Activated CD4-positive, alpha-beta memory T cell treated with anti-CD3 and anti-CD28 coated beads for 36 hours (primary cell): ENCODE data around the gene GLUD2. TPM values are rescaled to one million over a fixed set of nuclear protein-coding genes. Genes with fewer than 3 reads are reported as not detected.
"Not testable (repeated sequence)": the region's sequence is repeated elsewhere in the genome, so short reads cannot be mapped to it uniquely, and the experiment has no call there.

Source experiments
- CTCF ChIA-PET: fragments of 350-600 bp; sonication (Branson Sonifier 250); formaldehyde crosslinking; loops from one replicate; lab custom pipeline; 2021; ENCODE audit warnings: antibody characterized with exemption, inconsistent platforms; lab: Charles Lee
- POLR2A ChIA-PET: fragments of 350-600 bp; sonication (Branson Sonifier 250); formaldehyde crosslinking; loops from one replicate; lab custom pipeline; 2021; ENCODE audit warnings: antibody characterized with exemption; lab: Charles Lee
- DNase-seq: peaks from one replicate; pipeline ENCODE4 v3.0.0-alpha.2; 2020
- H3K27ac Mint-ChIP-seq: one replicate; pipeline ENCODE4 v1.8.0; 2021; ENCODE audit warnings: mixed read lengths
- H3K27me3 Mint-ChIP-seq: one replicate; pipeline ENCODE4 v1.8.0; 2021; ENCODE audit warnings: mixed read lengths
- H3K36me3 Mint-ChIP-seq: one replicate; pipeline ENCODE4 v1.8.0; 2021; ENCODE audit warnings: mixed read lengths
- H3K4me1 Mint-ChIP-seq: one replicate; pipeline ENCODE4 v1.8.0; 2021; ENCODE audit warnings: low read depth, mixed read lengths
- H3K4me3 Mint-ChIP-seq: one replicate; pipeline ENCODE4 v1.8.0; 2021; ENCODE audit warnings: mild to moderate bottlenecking, mixed read lengths
- H3K9me3 Mint-ChIP-seq: one replicate; pipeline ENCODE4 v1.8.0; 2021; ENCODE audit warnings: mixed read lengths
- intact Hi-C: fragments of 100-400 bp; cut with micrococcal nuclease; formaldehyde crosslinking; loops from one replicate; pipeline ENCODE4 v1.15.1; 2023
- total RNA-seq, 2 experiments: library from RNA; stranded (reverse); gene quantifications; one replicate each; pipeline ENCODE4 v1.2.3, GENCODE V29; 2021

GLUD2 gene
- 1 to 10 TPM; 1.3 to 1.4 TPM for total RNA-seq

DNA sequence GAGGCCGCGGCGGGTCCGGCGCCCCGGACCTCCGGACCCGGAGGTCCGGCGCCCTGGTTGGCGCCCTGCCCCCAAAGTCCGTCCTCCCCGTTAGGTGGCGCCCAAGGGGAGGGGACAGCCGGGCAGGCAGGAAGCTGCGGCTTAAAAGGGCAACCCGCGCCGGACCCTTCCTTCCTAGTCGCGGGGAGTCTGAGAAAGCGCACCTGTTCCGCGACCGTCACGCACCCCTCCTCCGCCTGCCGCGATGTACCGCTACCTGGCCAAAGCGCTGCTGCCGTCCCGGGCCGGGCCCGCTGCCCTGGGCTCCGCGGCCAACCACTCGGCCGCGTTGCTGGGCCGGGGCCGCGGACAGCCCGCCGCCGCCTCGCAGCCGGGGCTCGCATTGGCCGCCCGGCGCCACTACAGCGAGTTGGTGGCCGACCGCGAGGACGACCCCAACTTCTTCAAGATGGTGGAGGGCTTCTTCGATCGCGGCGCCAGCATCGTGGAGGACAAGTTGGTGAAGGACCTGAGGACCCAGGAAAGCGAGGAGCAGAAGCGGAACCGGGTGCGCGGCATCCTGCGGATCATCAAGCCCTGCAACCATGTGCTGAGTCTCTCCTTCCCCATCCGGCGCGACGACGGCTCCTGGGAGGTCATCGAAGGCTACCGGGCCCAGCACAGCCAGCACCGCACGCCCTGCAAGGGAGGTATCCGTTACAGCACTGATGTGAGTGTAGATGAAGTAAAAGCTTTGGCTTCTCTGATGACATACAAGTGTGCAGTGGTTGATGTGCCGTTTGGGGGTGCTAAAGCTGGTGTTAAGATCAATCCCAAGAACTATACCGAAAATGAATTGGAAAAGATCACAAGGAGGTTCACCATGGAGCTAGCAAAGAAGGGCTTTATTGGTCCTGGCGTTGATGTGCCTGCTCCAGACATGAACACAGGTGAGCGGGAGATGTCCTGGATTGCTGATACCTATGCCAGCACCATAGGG lies at the start of gene GLUD2:
GLUD2 (plus strand) TSS at position 170 of the 979 bp plus-strand sequence; CDS start at position 245, 75 bp downstream.
- not testable (repeated sequence) for H3K36me3 Mint-ChIP-seq
- POLR2A ChIA-PET: interaction anchor here (0.6 kb wide), 1 partner anchor 670 kb away, joined by 3 read pairs; no protein-coding TSS in a partner anchor

DNA sequence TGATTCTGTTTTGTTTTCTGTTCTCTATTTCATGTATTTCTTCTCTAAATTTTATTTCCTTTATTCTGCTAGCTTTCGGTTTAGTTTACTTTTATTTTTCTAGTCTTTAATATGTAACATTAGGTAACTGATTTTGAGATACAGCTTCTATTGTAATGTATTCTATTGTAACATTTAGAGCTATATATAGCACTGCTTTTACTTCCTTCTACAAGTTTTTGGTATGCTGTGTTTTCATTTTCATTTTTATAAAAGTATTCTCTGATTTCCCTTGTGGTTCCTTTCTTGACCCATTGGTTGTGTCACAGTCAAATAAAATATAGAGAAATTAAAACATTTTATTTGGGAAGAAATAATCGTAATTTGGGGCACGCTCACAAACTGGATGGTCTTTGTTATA lies 48.0 kb upstream of the GLUD2 start:
- no peaks in the 10 kb centered on the region for H3K27me3 Mint-ChIP-seq
- DNase-seq: no peak
- ChIA-PET POLR2A (no interaction called here), CTCF (no interaction called here)
- no peaks in the 10 kb centered on the region for H3K9me3 Mint-ChIP-seq
- H3K4me1 Mint-ChIP-seq: peaks cover 3% of the 10 kb centered on the region
- H3K36me3 Mint-ChIP-seq: no peaks in the 10 kb centered on the region
- H3K4me3 Mint-ChIP-seq: no peak overlapping the region
- H3K27ac Mint-ChIP-seq: no peak overlapping the region
- intact Hi-C loops: no loop called here

More for the DNA sequence above, at the start of gene GLUD2:
- H3K4me1 Mint-ChIP-seq, H3K27me3 Mint-ChIP-seq, H3K27ac Mint-ChIP-seq, CTCF ChIA-PET, H3K9me3 Mint-ChIP-seq, intact Hi-C loops: not testable (repeated sequence)
- H3K4me3 Mint-ChIP-seq: peak within 1 kb of the TSS; percentile 8
- peak; percentile 25 for DNase-seq

DNA sequence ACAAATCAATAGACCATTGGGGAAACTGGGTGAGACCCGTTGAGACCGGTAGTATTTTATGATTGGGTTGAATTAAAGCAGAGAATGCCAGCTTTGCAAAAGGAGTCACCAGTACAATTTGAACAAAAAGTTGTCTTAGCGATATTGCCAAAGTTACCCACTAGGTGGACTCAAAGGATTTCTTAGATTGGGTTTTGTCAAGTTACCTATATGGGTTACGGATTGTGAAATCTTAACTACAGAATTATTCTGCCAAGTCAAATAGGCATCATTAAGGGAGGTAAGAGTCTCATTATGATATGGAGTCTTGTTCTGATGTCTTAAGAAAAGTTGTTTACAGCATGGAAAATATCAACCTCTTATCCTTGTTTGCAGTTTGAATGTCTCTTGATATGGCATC lies 46.8 kb upstream of the GLUD2 start:
- DNase-seq: no peak
- CTCF ChIA-PET: interaction anchor here (1.0 kb wide), 1 partner anchor 9 kb away, joined by 3 read pairs; no protein-coding TSS in a partner anchor
- Mint-ChIP-seq H3K36me3 (no peaks in the 10 kb centered on the region), H3K4me1 (peaks cover 3% of the 10 kb centered on the region), H3K9me3 (no peaks in the 10 kb centered on the region), H3K27me3 (no peaks in the 10 kb centered on the region), H3K27ac (no peak overlapping the region), H3K4me3 (no peak overlapping the region)
- POLR2A ChIA-PET: no interaction called here
- intact Hi-C loops: no loop called here

DNA sequence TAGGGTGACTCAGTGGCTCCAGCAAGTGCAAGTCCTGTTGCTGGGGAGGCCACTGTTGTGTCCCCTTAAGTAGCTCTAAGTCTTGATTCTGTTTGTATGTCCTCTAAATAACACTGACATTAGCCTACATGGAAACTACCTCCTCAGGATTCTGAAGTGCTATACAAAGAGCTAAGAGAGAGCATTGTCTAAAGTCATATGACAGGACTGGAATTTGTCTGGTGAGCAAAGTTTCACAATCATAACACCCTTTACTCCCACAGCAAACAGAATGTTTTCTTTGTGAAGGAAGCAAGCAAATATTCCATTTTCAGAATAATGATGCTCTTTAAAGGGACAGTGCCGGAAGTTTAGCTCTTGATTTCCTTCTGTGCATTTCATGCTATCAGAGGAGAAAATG lies 38.5 kb upstream of the GLUD2 start:
- Mint-ChIP-seq H3K4me3 (no peak overlapping the region), H3K27ac (no peak overlapping the region), H3K27me3 (peaks cover 1% of the 10 kb centered on the region), H3K9me3 (peaks cover 2% of the 10 kb centered on the region), H3K4me1 (no peaks in the 10 kb centered on the region), H3K36me3 (no peaks in the 10 kb centered on the region)
- DNase-seq: no peak
- intact Hi-C loops: no loop called here
- POLR2A ChIA-PET: no interaction called here
- CTCF ChIA-PET: no interaction called here

DNA sequence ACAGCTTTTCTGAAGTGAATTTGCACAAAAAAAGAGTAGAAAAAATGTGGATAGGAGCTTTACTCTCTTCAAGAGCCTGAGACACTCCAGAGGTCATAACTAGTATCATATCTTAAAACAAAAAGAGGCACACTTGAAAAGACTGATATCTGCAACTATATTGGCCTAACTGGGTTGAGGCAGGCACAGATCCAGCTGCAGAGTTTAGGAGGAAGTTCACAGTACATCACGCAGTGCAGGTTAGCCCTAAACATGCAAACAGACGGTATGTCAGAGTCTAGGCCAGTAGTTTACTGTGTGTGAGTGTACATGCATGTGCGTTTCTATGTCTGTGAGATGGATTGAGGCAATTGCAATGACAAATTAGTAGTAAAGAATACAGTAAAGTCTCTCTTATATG lies 37.6 kb upstream of the GLUD2 start:
- DNase-seq: no peak
- Mint-ChIP-seq H3K27me3 (peaks cover 1% of the 10 kb centered on the region), H3K36me3 (no peaks in the 10 kb centered on the region), H3K4me3 (no peak overlapping the region), H3K4me1 (no peaks in the 10 kb centered on the region), H3K27ac (no peak overlapping the region), H3K9me3 (peaks cover 2% of the 10 kb centered on the region)
- ChIA-PET POLR2A (no interaction called here), CTCF (interaction anchor here (0.9 kb wide), 1 partner anchor 9 kb away, joined by 3 read pairs; no protein-coding TSS in a partner anchor)
- intact Hi-C loops: no loop called here

DNA sequence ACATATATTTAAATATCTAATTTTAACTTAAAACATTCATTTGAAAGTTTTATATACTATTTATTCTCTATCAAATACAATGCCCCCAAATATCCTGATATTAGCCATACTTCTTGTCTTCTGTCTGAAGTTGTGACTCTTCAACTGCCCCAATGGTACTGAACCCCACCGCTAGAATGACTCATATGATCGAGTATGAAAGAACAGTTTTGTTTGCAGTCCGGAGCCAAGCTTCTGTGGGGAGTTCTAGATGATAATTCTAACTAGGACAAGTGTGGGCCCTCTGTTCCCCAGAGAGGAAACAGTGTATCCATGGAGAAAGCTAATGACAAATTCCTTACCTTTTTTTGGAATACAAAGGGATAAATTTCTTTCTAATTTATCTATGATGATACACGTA lies 37.2 kb upstream of the GLUD2 start:
- Mint-ChIP-seq H3K27ac (no peak overlapping the region), H3K9me3 (peaks cover 2% of the 10 kb centered on the region), H3K4me3 (no peak overlapping the region), H3K27me3 (peaks cover 1% of the 10 kb centered on the region), H3K36me3 (no peaks in the 10 kb centered on the region), H3K4me1 (no peaks in the 10 kb centered on the region)
- DNase-seq: no peak
- CTCF ChIA-PET: interaction anchor here (0.9 kb wide), 1 partner anchor 9 kb away, joined by 3 read pairs; no protein-coding TSS in a partner anchor
- POLR2A ChIA-PET: no interaction called here
- intact Hi-C loops: no loop called here

DNA sequence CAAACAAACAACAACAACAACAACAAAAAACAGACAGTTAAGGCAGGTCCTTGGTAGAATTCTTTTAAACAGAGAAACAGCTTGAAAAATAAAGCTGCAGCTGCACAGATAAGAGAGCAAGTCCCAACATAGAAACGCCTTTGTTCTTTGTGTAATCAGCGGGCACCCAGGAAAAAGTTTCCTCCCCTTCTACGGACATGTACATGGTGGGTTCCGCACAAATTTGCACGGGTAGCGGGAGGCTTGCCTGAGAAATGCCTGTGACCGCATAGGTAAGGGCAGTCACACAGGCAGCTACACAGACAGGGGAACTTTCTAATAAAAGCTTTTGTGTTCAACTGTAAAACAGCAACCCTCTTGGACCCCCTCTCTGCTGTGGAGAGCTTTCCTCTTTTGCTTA lies 36.2 kb upstream of the GLUD2 start:
- no peaks in the 10 kb centered on the region for H3K27me3 Mint-ChIP-seq
- no peaks in the 10 kb centered on the region for H3K9me3 Mint-ChIP-seq
- H3K27ac Mint-ChIP-seq: no peak overlapping the region
- CTCF ChIA-PET: no interaction called here
- no peak overlapping the region for H3K4me3 Mint-ChIP-seq
- intact Hi-C loops: no loop called here
- no peaks in the 10 kb centered on the region for H3K4me1 Mint-ChIP-seq
- no peak for DNase-seq
- POLR2A ChIA-PET: no interaction called here
- H3K36me3 Mint-ChIP-seq: no peaks in the 10 kb centered on the region

DNA sequence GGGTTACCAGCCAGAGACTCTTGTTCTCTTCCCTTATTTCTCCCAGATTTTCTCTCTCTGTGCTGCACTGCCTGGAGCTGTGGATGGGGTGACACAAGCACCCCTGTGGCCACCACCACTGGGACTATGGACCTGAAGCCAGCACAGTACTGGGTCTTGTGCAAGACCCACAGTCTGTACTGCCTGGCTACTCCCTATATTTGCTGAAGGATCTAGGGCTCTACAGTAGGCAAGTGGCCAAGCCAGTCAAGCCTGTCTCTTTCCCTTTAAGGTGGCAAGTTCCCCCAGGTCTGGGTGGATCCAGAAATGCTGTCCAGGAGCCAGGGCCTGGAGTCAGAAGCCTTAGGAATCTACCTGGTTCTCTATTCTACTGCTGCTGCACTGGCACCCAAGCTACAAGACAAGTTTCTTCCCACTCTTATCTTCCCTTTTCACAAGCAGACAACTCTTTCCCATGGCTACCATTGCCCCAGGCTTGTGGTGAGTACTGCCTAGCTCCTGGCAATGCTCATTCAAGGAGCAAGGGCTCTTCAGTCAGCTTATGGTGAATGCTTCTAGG lies 33.4 kb upstream of the GLUD2 start:
- H3K9me3 Mint-ChIP-seq: no peaks in the 10 kb centered on the region
- POLR2A ChIA-PET: no interaction called here
- intact Hi-C loops: no loop called here
- no peak overlapping the region for H3K4me3 Mint-ChIP-seq
- H3K36me3 Mint-ChIP-seq: no peaks in the 10 kb centered on the region
- no peaks in the 10 kb centered on the region for H3K27me3 Mint-ChIP-seq
- CTCF ChIA-PET: no interaction called here
- H3K27ac Mint-ChIP-seq: no peak overlapping the region
- DNase-seq: no peak
- no peaks in the 10 kb centered on the region for H3K4me1 Mint-ChIP-seq

DNA sequence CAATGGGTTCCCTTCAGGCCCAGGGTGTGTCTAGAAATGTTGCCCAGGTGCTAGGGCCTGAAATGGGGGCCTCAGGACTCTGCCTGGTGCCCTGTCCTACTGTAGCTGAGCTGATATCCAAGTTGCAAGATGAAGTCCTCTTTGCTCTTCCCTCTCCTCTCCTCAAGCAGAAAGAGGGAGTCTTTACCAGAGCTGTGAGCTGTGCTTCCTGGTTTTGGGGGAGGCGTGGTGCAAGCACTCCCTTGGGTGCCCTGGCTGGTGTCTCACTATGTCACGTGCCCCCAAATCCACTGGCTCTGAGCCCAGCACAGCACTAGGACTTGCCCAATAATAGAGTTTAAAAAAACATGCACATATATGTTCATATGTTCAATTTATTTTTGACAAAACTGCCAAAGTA lies 32.6 kb upstream of the GLUD2 start:
- ChIA-PET CTCF (no interaction called here), POLR2A (no interaction called here)
- intact Hi-C loops: no loop called here
- H3K4me3 Mint-ChIP-seq: no peak overlapping the region
- H3K36me3 Mint-ChIP-seq: no peaks in the 10 kb centered on the region
- no peaks in the 10 kb centered on the region for H3K9me3 Mint-ChIP-seq
- no peaks in the 10 kb centered on the region for H3K27me3 Mint-ChIP-seq
- DNase-seq: no peak
- no peaks in the 10 kb centered on the region for H3K4me1 Mint-ChIP-seq
- no peak overlapping the region for H3K27ac Mint-ChIP-seq

DNA sequence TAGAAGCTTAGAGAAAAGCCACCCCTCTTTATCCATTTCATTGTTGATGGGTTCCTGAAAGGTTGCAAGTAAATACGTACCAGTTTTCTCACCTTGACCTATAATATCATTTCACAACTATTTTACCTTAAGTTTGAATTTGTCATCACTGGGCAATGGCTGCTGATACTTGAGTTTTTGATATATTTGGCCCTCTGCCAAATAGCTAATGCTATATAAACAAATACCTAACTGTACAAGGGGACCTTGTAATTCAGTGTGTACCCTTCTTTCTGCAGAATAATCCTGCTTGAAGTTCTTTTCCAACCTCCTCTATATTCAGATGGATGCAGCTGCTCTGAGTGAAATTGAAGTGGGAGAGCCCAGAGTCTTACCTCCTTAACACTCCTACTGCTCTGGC lies 19.0 kb upstream of the GLUD2 start:
- Mint-ChIP-seq H3K36me3 (no peaks in the 10 kb centered on the region), H3K27ac (no peak overlapping the region), H3K4me1 (no peaks in the 10 kb centered on the region), H3K9me3 (no peaks in the 10 kb centered on the region), H3K27me3 (no peaks in the 10 kb centered on the region), H3K4me3 (no peak overlapping the region)
- intact Hi-C loops: no loop called here
- CTCF ChIA-PET: interaction anchor here (0.9 kb wide), 1 partner anchor 11 kb away, joined by 3 read pairs; no protein-coding TSS in a partner anchor
- POLR2A ChIA-PET: no interaction called here
- no peak for DNase-seq

DNA sequence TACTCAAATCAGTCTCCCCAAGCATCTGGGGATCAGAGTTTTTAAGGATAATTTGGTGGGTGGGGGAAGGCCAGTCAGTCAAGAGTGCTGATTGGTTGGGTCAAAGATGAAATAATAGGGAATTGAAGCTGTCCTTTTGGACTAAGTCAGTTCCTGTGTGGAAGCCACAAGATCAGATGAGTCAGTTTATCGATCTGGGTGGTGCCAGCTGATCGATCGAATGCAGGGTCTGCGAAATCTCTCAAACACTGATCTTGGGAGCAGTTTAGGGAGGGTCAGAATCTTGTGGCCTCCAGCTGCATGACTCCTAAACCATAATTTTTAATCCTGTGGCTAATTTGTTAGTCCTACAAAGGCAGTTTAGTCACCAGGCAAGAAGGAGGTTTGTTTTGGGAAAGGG lies 17.3 kb upstream of the GLUD2 start:
- Mint-ChIP-seq H3K27ac (no peak overlapping the region), H3K4me1 (no peaks in the 10 kb centered on the region), H3K36me3 (no peaks in the 10 kb centered on the region), H3K4me3 (no peak overlapping the region), H3K27me3 (no peaks in the 10 kb centered on the region), H3K9me3 (no peaks in the 10 kb centered on the region)
- CTCF ChIA-PET: no interaction called here
- POLR2A ChIA-PET: no interaction called here
- DNase-seq: no peak
- intact Hi-C loops: no loop called here

DNA sequence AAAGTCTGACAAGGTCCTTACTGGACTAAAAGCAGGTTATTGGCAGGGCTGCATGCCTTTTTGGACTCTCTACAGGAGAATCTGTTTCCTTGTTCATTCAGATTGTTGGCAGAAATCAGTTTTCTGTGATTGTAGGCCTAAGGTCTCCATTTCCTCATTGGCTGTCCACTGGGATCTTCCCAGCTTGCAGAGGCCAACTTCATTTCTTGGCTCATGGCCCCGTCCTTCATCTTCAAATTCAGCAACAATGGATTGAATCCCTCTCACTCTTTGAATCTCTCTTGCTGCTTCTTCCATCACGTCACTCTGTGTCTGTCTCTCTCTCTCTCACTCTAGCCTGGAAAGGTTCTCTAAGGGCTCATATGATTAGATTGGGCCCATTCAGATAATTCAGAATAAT lies 14.9 kb upstream of the GLUD2 start:
- no peak for DNase-seq
- ChIA-PET CTCF (no interaction called here), POLR2A (no interaction called here)
- Mint-ChIP-seq H3K27ac (no peak overlapping the region), H3K36me3 (no peaks in the 10 kb centered on the region), H3K9me3 (no peaks in the 10 kb centered on the region), H3K27me3 (no peaks in the 10 kb centered on the region), H3K4me3 (no peak overlapping the region), H3K4me1 (no peaks in the 10 kb centered on the region)
- intact Hi-C loops: no loop called here
